ENCODE measurements around the gene SCUBE3.
A peak's percentile ranks its signal among the peaks of the same experiment; 100 is the strongest.

SCUBE3 gene

GRCh38 chr6:35242906-35243305 lies 29.1 kb downstream of the SCUBE3 start:
- DNase-seq = no peak

DNA sequence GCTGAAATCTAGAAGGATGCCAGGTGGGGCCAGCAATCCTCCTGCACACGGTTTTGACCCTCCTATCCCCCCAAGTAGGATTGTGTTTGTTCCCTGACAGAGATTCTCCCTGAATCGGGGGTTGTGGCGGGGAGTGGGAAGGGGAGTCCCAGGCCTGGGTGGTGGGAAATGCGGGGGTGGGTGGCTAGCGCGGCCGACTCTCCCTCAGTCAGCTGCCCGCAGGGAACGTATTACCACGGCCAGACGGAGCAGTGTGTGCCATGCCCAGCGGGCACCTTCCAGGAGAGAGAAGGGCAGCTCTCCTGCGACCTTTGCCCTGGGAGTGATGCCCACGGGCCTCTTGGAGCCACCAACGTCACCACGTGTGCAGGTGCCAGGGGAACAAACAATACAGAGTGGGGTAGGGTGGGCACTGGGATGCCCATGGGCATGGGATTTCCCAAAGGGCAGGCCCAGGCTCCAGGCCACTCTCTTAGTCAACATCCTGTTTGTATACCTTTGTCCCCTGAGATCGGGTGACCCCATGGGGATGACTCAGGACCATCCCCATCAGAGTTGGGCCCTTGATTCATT lies 29.7 kb downstream of the SCUBE3 start:
- DNase-seq = no peak

- DNase-seq = no peak
These were observed 30.8 kb downstream of the SCUBE3 start for GRCh38 chr6:35244551-35244950.

DNA sequence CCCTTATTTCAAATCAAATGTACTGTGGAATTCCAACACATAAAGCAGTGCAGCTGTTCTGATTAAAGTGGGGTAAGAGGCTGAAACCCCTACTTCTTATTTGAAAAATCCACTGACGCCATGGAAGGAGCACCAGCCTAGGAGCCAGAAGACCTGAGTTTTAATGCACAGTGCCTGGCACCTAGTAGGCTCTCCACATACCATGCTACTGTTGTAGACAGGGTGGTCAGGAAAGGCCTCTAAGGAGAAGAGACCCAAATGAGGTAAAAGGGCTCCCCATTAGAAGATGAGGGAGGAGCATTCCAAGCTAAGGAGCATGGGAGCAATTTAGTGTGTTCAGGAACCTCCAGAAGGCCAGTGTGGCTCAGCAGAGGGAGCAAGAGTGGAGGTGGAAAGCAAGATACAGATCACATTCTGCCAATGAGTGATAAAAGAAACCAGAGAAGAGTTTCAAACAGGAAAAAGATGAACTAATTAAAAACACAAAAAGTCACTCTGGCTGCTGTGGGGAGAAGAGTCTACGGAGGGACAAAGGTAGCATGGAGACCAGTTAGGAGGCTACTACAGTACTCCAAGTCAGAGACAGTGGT lies 34.0 kb downstream of the SCUBE3 start:
- no peak for DNase-seq

DNA sequence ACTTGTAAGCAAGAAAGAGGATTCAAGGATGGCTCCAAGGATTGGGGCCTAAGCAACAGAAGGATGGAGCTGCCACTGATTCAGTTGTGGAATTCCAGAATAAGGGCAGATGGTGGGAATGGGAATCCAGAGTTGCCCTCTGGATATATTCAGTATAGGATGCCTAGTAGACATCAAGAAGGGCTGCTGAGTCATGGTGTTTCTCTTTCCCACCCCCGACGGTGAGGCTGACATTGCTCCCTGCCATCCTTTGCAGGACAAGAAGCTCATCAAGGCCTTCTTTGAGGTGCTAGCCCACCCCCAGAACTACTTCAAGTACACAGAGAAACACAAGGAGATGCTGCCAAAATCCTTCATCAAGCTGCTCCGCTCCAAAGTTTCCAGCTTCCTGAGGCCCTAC lies 34.5 kb downstream of the SCUBE3 start:
- no peak for DNase-seq

DNA sequence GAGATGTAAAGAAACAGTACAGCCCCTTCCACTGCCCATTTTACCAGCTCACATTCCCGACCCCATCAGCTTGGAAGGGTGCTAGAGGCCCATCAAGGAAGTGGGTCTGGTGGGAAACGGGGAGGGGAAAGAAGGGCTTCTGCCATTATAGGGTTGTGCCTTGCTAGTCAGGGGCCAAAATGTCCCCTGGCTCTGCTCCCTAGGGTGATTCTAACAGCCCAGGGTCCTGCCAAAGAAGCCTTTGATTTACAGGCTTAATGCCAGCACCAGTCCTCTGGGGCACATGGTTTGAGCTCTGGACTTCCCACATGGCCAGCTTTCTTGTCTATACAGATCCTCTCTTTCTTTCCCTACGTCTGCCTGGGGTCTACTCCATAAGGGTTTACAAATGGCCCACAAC lies 35.2 kb downstream of the SCUBE3 start:
- no peak for DNase-seq

DNA sequence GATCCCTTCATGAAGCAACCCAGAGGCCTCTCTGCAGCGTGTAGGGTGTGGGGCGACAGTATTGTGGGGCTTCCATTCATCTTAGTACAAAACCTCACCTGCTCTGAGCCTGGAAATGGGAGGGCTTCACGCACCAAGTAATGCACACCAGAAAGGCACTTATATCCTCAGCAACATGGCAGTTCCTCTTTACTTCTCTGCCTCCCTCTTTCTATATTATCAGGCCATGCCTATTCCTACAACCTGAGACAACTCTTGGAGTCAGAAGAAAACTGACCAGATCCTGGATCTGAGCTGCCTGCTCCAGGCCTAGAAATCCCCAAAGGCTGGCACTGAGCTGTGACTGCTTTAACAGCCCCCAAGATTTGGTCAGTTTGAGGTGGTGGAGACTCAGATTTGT lies 38.2 kb downstream of the SCUBE3 start:
- no peak for DNase-seq

DNA sequence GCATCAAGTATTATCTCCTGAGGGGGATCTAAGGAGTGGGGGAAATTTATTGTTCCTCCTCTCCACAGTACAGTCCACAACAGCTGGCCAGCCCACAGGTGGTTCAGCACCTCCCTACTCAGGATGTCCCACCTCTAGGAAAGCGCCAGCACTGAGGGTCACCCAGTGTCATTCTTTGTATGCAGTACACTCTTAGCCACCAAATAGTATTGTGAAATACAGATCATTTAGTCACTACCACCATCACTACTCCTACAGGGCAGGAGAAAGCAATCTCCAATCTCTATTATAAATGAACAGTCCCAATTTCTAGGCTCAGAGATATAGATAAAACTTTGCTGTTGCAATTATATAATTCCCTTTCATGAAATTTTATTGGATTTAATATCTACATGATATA lies 39.5 kb downstream of the SCUBE3 start:
- DNase-seq = no peak

DNA sequence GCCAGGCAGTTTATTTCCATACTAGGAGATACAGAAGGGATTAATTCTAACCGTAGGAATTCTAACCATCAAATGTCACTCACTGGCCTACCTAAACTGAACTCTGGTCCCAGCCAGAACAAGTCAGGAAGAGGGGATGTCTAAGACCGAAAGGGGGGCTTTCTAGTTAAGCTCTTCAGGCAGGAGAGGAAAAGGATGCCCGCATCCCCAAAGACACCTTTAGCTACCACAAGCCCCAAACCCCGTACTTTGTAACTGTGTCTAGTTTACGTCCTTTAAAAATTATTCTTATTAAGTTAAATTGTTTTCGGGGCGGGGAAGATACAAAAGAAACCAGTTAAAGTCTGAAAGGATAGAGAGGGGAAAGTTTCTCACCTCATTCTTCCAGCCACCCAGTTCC lies 44.6 kb downstream of the SCUBE3 start:
- no peak for DNase-seq

GRCh38 chr6:35258858-35259193 lies 45.1 kb downstream of the SCUBE3 start:
- DNase-seq = peak; percentile 49

DNA sequence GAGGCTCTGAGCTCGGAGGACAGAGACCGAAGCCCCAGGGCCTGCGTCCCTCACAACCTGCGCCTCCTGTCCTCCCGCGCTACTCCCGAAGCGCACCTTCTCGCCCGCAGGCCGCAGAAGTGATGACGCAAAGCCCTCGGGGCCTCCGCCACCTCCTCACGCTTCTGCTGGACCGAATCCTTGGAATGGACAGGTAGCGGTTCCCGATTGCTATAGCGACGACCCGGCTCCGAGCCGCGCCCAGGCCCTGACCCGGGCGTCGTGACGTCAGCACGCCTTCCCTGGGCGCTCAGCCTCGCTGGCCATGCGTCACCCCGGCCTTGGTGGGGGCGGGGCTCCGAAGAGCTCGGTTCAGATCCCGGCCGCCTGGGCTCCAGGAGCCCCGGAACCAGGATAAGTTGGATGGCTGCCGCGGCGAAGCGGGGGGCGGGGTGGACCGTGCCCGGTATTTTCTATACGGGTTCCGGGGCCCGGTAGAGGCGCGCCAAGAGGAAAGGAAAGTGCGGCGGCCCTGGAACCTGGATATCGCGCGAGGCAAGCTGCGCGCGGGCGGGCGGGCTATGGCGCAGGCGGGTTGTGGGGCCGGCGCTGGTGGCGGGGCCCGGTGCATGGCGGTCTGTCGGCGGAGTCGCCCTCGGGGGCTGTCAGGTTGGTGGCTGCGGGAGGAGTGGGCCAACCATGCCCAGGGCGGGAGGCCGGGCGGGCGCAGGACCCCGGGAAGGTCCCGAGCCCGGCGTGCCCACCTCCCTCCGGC lies 45.6 kb downstream of the SCUBE3 start, which contains the start of gene ZNF76:
Gene ZNF76 (plus strand): TSS at position 542 of the 754 bp plus-strand sequence. CDS start 21,417 bp downstream, outside the sequence.
- peak; percentile 93 for DNase-seq

DNA sequence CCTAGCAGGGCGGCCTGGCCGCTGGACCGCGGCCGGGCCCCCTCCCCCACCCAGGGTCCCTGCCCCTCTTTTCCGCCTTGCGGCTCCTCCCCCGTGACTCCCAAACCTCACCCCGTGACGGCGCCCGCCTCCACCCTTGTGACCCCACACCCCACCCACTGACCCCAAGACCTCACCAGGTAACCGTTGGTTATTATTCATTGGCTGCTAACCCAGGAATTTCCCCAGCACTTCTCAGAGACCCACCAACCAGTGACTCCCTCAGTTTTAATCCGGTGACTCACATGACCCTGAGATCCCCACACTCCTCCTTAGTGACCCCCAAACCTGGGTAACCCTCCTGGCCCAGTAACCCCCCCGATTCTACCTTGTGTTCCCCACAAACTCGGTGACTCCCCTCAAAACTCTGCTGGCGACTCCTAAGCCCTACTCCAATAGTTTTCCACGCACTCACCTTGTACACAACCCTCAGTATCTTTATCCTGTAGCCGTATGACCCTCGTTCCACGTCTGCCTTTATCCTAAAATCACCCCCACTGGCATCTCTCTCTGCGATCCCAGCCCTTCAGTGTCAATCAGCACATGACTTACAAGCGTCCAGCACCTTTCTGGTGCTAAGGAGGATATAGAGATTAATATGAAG lies 46.3 kb downstream of the SCUBE3 start:
- DNase-seq = peak; percentile 79

DNA sequence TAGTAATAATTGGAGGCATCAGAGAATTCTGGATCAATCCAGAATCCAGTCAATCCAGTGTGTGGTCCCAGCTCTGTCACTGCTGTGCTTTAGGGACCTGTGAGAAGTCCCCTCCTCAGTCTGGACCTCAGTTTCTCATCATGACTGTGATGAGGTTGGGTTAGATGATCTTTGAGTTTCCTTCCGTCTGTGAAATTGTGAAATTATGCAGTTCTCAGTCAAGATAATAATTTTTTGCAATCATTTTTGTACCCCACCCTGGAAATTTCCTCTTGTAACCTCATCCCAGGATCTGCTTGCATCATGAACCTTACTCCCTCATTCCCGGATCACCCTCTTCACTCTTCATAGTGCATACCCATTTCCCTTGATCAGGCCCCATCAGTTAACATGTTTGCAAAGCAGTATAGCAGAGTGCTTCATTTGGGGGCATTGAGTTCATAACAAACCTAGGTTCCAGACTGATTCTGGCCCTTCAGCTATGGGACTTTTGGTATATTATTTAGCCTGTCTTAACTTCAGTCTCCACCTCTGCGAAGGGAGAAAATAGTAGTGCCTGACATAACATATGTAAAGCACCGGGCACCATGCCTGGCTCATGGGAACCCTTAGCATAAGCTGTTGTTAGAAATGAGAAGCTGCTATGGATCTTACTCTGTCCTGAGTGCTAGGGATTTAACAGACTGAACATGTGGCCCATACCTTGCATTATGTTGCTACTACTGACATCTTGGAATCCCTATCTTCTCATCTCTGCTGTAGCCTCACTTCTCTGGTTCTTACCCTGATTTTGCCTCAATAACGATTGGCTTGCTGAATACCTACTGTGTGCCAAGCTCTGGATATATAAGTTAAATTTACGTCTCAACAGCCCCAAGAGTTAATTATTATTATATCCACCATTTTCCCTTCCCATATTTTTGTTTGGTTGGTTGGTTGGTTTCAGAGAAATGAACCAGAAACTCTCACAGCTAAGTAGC lies 47.1 kb downstream of the SCUBE3 start:
- no peak for DNase-seq

GRCh38 chr6:35262596-35262995 lies 48.8 kb downstream of the SCUBE3 start:
- DNase-seq = no peak

- no peak for DNase-seq
These were observed 51.0 kb downstream of the SCUBE3 start for GRCh38 chr6:35264550-35265274.

DNA sequence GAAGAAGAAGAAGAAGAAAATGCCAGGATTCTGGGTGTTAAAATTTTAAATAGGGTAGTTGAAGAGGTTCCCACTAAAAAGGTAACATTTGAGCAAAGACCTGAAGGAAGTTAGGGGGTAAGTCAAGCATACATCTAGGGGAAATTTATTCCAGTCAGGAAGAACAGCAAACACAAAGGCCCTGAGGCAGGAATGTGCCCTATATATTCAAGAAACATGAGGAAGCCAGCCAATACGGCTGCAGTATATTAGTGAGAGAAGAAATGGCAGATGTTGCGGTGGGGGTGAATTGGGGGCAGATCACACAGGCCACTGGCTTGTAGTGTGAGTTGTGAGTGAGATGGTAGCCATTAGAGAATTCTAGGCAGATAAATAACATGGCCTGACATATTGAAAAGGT lies 51.8 kb downstream of the SCUBE3 start:
- DNase-seq = no peak

GRCh38 chr6:35267446-35267845 lies 53.7 kb downstream of the SCUBE3 start:
- no peak for DNase-seq

GRCh38 chr6:35267897-35268296 lies 54.1 kb downstream of the SCUBE3 start:
- DNase-seq = no peak

- no peak for DNase-seq
These were observed 58.2 kb downstream of the SCUBE3 start for GRCh38 chr6:35272005-35272404.

DNA sequence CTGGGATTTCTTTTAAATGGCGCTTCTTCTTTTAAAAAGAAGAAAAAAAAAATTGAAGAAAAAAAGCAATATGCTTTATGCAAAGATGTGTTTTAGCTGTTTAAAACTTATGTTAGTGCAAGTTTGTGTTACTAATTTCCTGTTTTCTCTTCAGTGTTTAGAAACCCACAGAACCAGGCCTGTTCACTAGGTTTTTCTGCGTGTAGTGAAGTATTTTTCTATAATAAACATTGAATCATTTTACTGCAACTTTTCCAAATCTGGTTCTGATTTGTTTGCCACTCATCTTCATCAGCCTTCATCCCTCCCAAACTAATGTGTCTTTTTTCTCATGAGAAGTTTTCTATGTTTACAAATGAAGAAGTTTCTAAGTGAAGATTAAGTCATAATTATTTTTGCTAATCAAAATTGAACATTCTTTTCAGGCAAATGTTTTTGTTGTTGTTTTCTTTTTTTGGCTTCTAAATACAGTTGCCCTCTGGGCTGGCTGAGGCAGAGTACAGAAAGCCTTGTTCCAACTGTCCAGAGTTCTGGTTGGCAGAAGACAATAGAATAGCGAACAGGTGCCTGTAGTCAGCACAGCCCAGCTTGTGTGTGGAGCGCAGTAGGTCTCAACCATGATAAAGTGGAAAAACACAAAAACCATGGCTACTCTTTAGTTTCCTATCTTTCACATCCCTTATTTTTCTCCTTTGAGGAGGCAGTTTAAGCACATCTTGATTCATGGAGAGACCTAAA lies 60.2 kb downstream of the SCUBE3 start:
- no peak for DNase-seq

DNA sequence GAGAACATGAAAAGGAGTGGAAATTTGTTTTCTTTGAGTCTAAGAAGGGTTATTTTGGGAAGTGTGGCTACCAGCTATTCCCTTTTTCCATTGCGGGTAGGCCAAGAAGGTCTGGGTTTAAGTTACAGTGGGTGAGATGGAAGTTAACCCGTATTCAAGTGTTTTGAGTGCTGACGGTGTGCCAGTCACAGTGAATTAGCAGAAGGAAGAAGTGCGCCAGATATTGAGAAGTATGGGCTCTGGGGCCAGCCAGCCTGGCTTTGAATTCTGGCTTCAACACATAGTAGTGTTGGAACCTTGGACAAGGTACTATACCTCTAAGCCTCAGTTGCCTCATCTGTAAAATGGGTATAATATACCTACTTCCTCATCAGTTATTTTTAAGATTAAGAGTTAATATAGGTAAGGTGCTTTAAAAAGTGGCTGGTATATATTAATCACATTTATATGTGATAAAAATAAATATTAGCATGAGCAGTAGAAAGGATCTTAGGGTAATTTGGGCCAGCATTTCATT lies 62.0 kb downstream of the SCUBE3 start:
- DNase-seq = no peak

All from activated CD4-positive, alpha-beta T cell treated with anti-CD3 and anti-CD28 coated beads, Interleukin-2, amount 50 U/mL, for 1 hour (primary cell).